Astrocyte (in vitro differentiated cells and primary cell): ENCODE measurements around the gene CLEC4E.

ENCODE experiments used
- EZH2 ChIP-seq: IDR thresholded peaks from 2 replicates; pipeline ENCODE4 v1.6.1; 2012; ENCODE audit warnings: mild to moderate bottlenecking, low read length, inconsistent platforms; ENCODE audit not compliant: insufficient read depth
- TF ChIP-seq, protein P1 (sequence below): IDR thresholded peaks from 2 replicates; pipeline ENCODE4 v1.5.1; 2011; ENCODE audit warnings: low read depth, mild to moderate bottlenecking, inconsistent platforms, low read length, moderate library complexity; ENCODE audit not compliant: insufficient read depth

DNA sequence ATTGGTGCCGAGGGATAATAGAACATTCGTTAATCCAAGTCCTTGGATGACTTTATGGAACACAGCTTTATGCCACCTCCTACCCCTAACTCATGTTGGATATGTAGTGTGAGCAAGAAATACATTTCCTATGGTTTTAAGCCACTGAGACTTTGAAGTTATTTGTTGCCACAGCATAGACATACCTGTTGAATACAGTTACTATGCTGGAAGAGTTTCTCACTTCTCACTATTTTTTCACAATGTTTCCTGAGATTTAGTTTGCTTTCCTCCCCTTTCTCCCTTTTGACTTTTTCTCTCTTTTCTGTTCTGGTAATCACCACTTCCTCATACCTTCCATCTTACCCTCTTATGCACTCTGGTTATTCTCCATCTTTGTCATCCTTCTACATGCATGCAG is 7.5 kb upstream of the CLEC4E start:
- TF ChIP-seq, protein P1, sequence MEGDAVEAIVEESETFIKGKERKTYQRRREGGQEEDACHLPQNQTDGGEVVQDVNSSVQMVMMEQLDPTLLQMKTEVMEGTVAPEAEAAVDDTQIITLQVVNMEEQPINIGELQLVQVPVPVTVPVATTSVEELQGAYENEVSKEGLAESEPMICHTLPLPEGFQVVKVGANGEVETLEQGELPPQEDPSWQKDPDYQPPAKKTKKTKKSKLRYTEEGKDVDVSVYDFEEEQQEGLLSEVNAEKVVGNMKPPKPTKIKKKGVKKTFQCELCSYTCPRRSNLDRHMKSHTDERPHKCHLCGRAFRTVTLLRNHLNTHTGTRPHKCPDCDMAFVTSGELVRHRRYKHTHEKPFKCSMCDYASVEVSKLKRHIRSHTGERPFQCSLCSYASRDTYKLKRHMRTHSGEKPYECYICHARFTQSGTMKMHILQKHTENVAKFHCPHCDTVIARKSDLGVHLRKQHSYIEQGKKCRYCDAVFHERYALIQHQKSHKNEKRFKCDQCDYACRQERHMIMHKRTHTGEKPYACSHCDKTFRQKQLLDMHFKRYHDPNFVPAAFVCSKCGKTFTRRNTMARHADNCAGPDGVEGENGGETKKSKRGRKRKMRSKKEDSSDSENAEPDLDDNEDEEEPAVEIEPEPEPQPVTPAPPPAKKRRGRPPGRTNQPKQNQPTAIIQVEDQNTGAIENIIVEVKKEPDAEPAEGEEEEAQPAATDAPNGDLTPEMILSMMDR, result no peak
- TF ChIP-seq EZH2, result no peak
